Left ventricle myocardium inferior (tissue), 1 donor: ENCODE data around the gene ATRIP. TPM values are rescaled to one million over a fixed set of nuclear protein-coding genes. Genes with fewer than 3 reads are reported as not detected.

Experiments used
- DNase-seq: peaks from one replicate; pipeline ENCODE4 v3.0.0-alpha.2; 2020
- H3K27ac ChIP-seq: fragments of 200-600 bp; replicated peaks from 2 replicates; pipeline ENCODE4 v1.8.0; 2021
- H3K27me3 ChIP-seq: fragments of 200-600 bp; 2 replicates; pipeline ENCODE4 v1.8.0; 2021; ENCODE audit warnings: low read depth
- H3K36me3 ChIP-seq: fragments of 200-600 bp; 2 replicates; pipeline ENCODE4 v1.8.0; 2021
- H3K4me1 ChIP-seq: fragments of 200-600 bp; 2 replicates; pipeline ENCODE4 v1.8.0; 2021
- H3K4me3 ChIP-seq: fragments of 200-600 bp; 2 replicates; pipeline ENCODE4 v1.8.0; 2021; ENCODE audit warnings: mild to moderate bottlenecking, moderate library complexity
- H3K9me3 ChIP-seq: fragments of 200-600 bp; replicated peaks from 2 replicates; pipeline ENCODE4 v1.8.0; 2021
- CTCF ChIP-seq: fragments of 200-600 bp; IDR thresholded peaks from 2 replicates; pipeline ENCODE4 v1.8.0; 2021; ENCODE audit warnings: antibody characterized with exemption, mild to moderate bottlenecking, borderline replicate concordance
- intact Hi-C: fragments of 100-400 bp; cut with micrococcal nuclease; formaldehyde crosslinking; loops from one replicate; pipeline ENCODE4 v1.11.0; 2022
- total RNA-seq: library from RNA; stranded (reverse); fragmentation: NEBNext Ultra II Directional; extraction: Animal tissue kit (Norgen Biotek cat#: 25700); gene quantifications from one replicate; pipeline ENCODE4 v1.2.1, GENCODE V29; 2021
- donor health status: DM: no; HTN: yes; CAD: no; lungs with severe emphysema.

Gene ATRIP
- total RNA-seq, 1 donor from 2014 or later = 4.3 TPM

- Histone ChIP-seq H3K27me3 (no peaks in the 10 kb centered on the region), H3K27ac (no peak overlapping the region), H3K9me3 (no peaks in the 10 kb centered on the region), H3K4me1 (peaks cover 73% of the 10 kb centered on the region), H3K4me3 (no peak overlapping the region), H3K36me3 (peaks cover 20% of the 10 kb centered on the region)
- DNase-seq = no peak
- intact Hi-C loops = no loop called here
- no peak for TF ChIP-seq CTCF
These were observed 23.2 kb upstream of the ATRIP start for GRCh38 chr3:48423241-48423882.

DNA sequence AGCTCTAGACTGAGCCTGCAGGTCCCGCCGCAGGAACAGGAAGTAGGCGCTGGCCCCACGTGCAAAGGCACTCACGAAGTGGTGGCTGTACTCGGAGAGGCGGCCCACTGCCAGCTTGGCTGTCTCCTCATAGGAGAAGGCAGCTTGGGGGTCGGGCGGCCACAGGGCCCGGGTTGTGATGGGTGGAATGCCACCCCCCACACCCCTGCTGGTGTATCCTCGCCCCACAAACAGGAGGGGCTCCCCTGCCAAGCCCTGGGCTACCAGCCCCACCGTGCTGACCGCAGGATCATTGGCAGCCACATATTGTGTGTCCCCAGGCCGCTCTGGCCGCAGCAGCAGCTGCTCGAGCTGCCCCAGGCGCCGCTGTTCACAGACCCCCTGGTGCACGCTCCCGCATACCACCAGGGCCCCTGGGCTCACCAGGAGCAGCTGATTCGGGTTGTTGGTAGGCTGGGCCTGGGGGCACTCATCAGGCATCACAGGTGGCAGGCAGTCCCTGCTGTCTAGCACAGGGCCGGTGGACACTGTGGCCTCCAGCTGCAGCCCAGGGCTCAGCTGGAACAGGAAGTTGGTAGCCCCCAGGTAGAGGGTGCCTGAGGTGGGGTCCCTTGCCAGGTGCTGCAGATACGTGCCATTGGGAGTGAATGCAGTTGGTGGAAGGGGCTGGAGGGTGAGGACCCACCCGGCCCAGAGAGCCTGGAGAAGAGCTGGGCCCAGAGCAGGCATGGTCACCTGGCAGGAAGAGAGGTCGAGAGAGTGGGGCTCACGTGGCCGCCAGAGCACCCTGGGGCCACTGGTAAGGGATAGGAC is 22.4 kb upstream of the ATRIP start:
- Histone ChIP-seq H3K27me3 (no peaks in the 10 kb centered on the region), H3K27ac (peak overlapping the region; percentile 94), H3K4me1 (peaks cover 80% of the 10 kb centered on the region), H3K4me3 (no peak overlapping the region), H3K36me3 (peaks cover 14% of the 10 kb centered on the region), H3K9me3 (no peaks in the 10 kb centered on the region)
- TF ChIP-seq CTCF = no peak
- no peak for DNase-seq
- intact Hi-C loops = no loop called here

GRCh38 chr3:48425281-48425812 is 21.2 kb upstream of the ATRIP start:
- Histone ChIP-seq H3K9me3 (no peaks in the 10 kb centered on the region), H3K27ac (peak overlapping the region; percentile 94), H3K36me3 (peaks cover 4% of the 10 kb centered on the region), H3K4me3 (peak overlapping the region; percentile 92), H3K4me1 (peaks cover 91% of the 10 kb centered on the region), H3K27me3 (no peaks in the 10 kb centered on the region)
- intact Hi-C loops = no loop called here
- no peak for TF ChIP-seq CTCF
- peak; percentile 61 for DNase-seq

DNA sequence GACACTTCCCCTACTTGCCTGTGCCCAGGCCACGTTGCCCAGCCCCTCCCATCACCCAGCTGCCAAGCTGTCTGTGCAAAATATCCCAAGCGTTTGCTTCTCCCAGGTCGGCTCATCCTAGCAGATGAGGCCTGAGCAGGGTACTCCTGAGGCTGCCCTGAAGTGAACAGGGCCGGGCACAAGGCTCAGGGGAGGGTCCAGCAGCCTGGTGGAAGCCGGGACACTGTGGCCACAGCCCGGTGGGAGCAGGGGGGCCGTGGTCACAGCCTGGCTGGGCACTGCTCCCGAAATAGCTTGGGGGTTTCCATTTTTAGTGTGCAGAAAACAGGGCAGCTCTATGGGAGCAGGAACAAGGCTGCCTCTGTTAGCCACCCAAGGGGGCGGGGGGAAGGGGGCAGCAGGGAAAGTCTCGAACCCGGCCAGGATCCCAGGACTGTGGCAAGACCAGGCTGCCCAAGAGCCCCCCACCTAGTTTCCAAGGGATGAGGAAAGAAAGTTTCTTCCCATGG is 20.1 kb upstream of the ATRIP start:
- no peaks in the 10 kb centered on the region for H3K9me3 ChIP-seq
- peak overlapping the region; percentile 92 for H3K4me3 ChIP-seq
- DNase-seq = peak; percentile 69
- H3K27me3 ChIP-seq = no peaks in the 10 kb centered on the region
- intact Hi-C loops = no loop called here
- no peak for TF ChIP-seq CTCF
- peaks cover 88% of the 10 kb centered on the region for H3K4me1 ChIP-seq
- H3K27ac ChIP-seq = peak overlapping the region; percentile 94
- H3K36me3 ChIP-seq = no peaks in the 10 kb centered on the region

GRCh38 chr3:48426944-48427629 is 19.4 kb upstream of the ATRIP start:
- Histone ChIP-seq H3K9me3 (no peaks in the 10 kb centered on the region), H3K27ac (peak overlapping the region; percentile 94), H3K27me3 (no peaks in the 10 kb centered on the region), H3K36me3 (peaks cover 3% of the 10 kb centered on the region), H3K4me1 (peaks cover 82% of the 10 kb centered on the region), H3K4me3 (peak overlapping the region; percentile 92)
- intact Hi-C loops = no loop called here
- DNase-seq = no peak
- no peak for TF ChIP-seq CTCF
